HepG2 (cell line): ENCODE data around the gene AMPD2.

ENCODE experiments used
- EZH2 ChIP-seq: conservative IDR thresholded peaks from 2 replicates; pipeline ENCODE4 v1.6.1; 2012; ENCODE audit warnings: mild to moderate bottlenecking, low read depth, low read length, moderate library complexity
- HDAC2 ChIP-seq: sonication (generic); formaldehyde crosslinking; IDR thresholded peaks from 2 replicates; pipeline ENCODE4 v1.4.0; 2020; ENCODE audit warnings: missing genetic modification reagents
- MAFF ChIP-seq: IDR thresholded peaks from 2 replicates; pipeline ENCODE4 v1.6.1; 2011; ENCODE audit warnings: low read depth, low read length, improper control_type of control experiment
- ZNF24 ChIP-seq: fragments of 450-650 bp; IDR thresholded peaks from 2 replicates; pipeline ENCODE4 v1.6.1; 2017; ENCODE audit warnings: antibody characterized with exemption, mild to moderate bottlenecking
- ZNF274 ChIP-seq: sonication (generic); formaldehyde crosslinking; IDR thresholded peaks from 2 replicates; pipeline ENCODE4 v1.5.1; 2020; ENCODE audit warnings: mild to moderate bottlenecking, missing genetic modification reagents
- ZNF580 ChIP-seq: IDR thresholded peaks from 2 replicates; pipeline ENCODE4 v1.6.1; 2016; ENCODE audit warnings: low read depth, borderline replicate concordance
- ZNF747 ChIP-seq: sonication (generic); formaldehyde crosslinking; IDR thresholded peaks from 2 replicates; pipeline ENCODE4 v1.8.1; 2023; ENCODE audit warnings: missing genetic modification reagents, mild to moderate bottlenecking, borderline replicate concordance
- TF ChIP-seq, protein P1 (sequence below): sonication (generic); formaldehyde crosslinking; IDR thresholded peaks from 2 replicates; pipeline ENCODE4 v1.8.1; 2022; ENCODE audit warnings: mild to moderate bottlenecking, missing genetic modification reagents

DNA sequence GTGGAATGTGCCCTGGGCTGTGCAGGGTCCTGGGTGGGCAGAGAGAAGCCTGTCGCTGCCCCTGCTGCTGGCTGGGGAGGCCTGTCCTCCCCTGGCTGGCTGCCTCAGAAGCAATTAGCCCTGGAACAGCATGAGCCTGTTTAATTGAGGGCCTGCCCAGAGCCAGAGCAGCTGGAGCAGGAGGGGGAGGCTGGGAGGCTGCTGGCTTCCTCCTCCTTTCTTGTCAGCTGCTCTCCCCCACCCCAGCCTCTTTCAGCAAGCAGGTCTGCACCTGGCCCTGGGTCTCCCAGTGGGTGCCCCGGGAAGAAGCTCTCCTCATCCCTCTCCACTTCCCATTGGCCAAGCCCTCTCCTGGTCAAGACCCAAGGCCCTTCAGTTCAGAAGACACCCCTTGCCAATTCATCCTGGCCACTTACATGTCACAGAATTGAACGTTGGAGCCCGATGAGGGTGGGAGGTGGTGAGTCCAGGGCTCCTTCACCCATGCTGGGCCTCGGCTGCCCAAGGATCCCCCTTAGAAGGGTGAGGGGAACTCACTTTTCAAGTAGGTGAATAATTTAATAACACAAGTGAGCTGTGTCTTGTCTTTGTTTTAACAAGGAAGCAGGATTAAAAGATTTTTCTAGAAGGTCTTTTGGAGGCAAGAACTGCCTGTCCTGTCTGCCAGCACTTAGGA, 13.2 kb downstream of the AMPD2 start:
- no peak for TF ChIP-seq EZH2
- no peak for TF ChIP-seq HDAC2 (CRISPR knock-in tag)
- no peak for TF ChIP-seq ZNF24
- no peak for TF ChIP-seq MAFF
- TF ChIP-seq ZNF274 (CRISPR knock-in tag): no peak
- TF ChIP-seq ZNF747 (CRISPR knock-in tag): no peak
- TF ChIP-seq ZNF580 (CRISPR knock-in tag): no peak
- TF ChIP-seq, protein P1, sequence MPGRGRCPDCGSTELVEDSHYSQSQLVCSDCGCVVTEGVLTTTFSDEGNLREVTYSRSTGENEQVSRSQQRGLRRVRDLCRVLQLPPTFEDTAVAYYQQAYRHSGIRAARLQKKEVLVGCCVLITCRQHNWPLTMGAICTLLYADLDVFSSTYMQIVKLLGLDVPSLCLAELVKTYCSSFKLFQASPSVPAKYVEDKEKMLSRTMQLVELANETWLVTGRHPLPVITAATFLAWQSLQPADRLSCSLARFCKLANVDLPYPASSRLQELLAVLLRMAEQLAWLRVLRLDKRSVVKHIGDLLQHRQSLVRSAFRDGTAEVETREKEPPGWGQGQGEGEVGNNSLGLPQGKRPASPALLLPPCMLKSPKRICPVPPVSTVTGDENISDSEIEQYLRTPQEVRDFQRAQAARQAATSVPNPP (CRISPR knock-in tag): no peak
